Hepatocyte (in vitro differentiated cells): ENCODE results near the gene ADSL. TPM values are rescaled to one million over a fixed set of nuclear protein-coding genes. Genes with fewer than 3 reads are reported as not detected.

Source experiments
- DNase-seq: peaks from one replicate; pipeline ENCODE4 v3.0.0-alpha.2; 2016; ENCODE audit warnings: low spot score
- H2AFZ ChIP-seq: fragments of 200-600 bp; sonication (generic); 2 replicates; pipeline ENCODE4 v1.6.0; 2016; ENCODE audit warnings: antibody characterized with exemption, mild to moderate bottlenecking
- H3K27ac ChIP-seq: fragments of 200-600 bp; sonication (generic); 2 replicates; pipeline ENCODE4 v1.5.1; 2016; ENCODE audit warnings: mild to moderate bottlenecking
- H3K27me3 ChIP-seq: fragments of 200-600 bp; sonication (generic); 2 replicates; pipeline ENCODE4 v1.6.1; 2016
- H3K36me3 ChIP-seq: fragments of 200-600 bp; sonication (generic); replicated peaks from 2 replicates; pipeline ENCODE4 v1.5.1; 2016; ENCODE audit warnings: low read depth; ENCODE audit not compliant: insufficient read depth
- H3K4me1 ChIP-seq: fragments of 200-600 bp; sonication (generic); 2 replicates; pipeline ENCODE4 v1.5.1; 2016; ENCODE audit warnings: mild to moderate bottlenecking, moderate library complexity; ENCODE audit not compliant: insufficient read depth
- H3K4me2 ChIP-seq: fragments of 200-600 bp; sonication (generic); 2 replicates; pipeline ENCODE4 v1.6.0; 2016
- H3K4me3 ChIP-seq: fragments of 200-600 bp; sonication (generic); 2 replicates; pipeline ENCODE4 v1.5.1; 2016; ENCODE audit warnings: mild to moderate bottlenecking
- H3K79me2 ChIP-seq: fragments of 200-600 bp; sonication (generic); 2 replicates; pipeline ENCODE4 v1.6.0; 2017; ENCODE audit warnings: mild to moderate bottlenecking
- H3K9me2 ChIP-seq: fragments of 200-600 bp; sonication (generic); replicated peaks from 2 replicates; pipeline ENCODE4 v1.6.0; 2017; ENCODE audit warnings: mild to moderate bottlenecking; ENCODE audit not compliant: insufficient read depth
- H3K9me3 ChIP-seq: fragments of 200-600 bp; sonication (generic); 2 replicates; pipeline ENCODE4 v1.5.1; 2016; ENCODE audit warnings: low read depth, mild to moderate bottlenecking
- H4K20me1 ChIP-seq: fragments of 200-600 bp; sonication (generic); 2 replicates; pipeline ENCODE4 v1.6.0; 2016; ENCODE audit warnings: mild to moderate bottlenecking; ENCODE audit not compliant: insufficient read depth, poor library complexity, severe bottlenecking
- EZH2 ChIP-seq: fragments of 200-600 bp; sonication (generic); IDR thresholded peaks from 2 replicates; pipeline ENCODE4 v1.6.1; 2016; ENCODE audit warnings: antibody characterized with exemption, mild to moderate bottlenecking, borderline replicate concordance
- EZH2phosphoT487 ChIP-seq: fragments of 200-600 bp; sonication (generic); IDR thresholded peaks from one replicate; pipeline ENCODE4 v1.6.1; 2018; ENCODE audit warnings: antibody characterized with exemption, mild to moderate bottlenecking, low read depth, moderate library complexity; ENCODE audit not compliant: unreplicated experiment, severe bottlenecking
- WGBS: methylation state at CpG from one replicate; pipeline ENCODE4 v1.1.6; 2016; ENCODE audit warnings: low lambda C conversion rate; ENCODE audit errors: missing lambda C conversion rate; 5-methylcytosine and 5-hydroxymethylcytosine counted together
- polyA plus RNA-seq: library from polyadenylated mRNA; unstranded; fragments of >200 nt; fragmentation: Nextera tagmentation; extraction: Ambion mirVana; gene quantifications from 2 replicates; pipeline ENCODE4 v1.2.1, GENCODE V29; 2016
- total RNA-seq: library from RNA; depleted of rRNA; stranded (reverse); fragments of >200 nt; gene quantifications from 2 replicates; pipeline ENCODE4 v1.2.3, GENCODE V29; 2014
- TF ChIP-seq, protein P1 (sequence below): fragments of 200-600 bp; sonication (generic); IDR thresholded peaks from 2 replicates; pipeline ENCODE4 v1.5.1; 2016; ENCODE audit warnings: antibody characterized with exemption, mild to moderate bottlenecking; ENCODE audit not compliant: poor library complexity

Gene ADSL
- total and polyA plus RNA-seq, 2 experiments from 2014 or later, result 54.8 to 81.8 TPM

DNA sequence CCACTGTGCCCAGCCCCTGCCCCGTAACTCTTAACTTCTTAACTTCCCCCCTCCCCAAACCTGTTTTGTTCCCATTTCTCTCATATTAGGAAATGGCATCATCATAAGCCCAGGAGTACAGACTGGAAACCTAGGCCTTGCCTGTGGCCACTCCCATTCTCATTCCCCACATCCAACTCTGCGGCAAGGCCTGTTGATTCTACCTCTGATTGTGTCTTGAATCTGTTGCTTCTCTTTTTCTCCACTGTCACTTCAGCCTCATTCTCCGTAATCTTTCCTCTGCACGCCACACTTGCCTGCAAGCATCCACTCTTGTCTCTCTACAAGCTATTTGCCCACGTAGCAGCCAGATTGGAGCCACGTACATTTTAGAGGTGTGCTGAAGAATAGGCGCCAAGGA lies 49.3 kb downstream of the ADSL start:
- Histone ChIP-seq H3K4me3 (no peak overlapping the region), H2AFZ (no peak overlapping the region), H4K20me1 (no peaks in the 10 kb centered on the region), H3K79me2 (peaks cover 45% of the 10 kb centered on the region), H3K9me3 (no peaks in the 10 kb centered on the region), H3K4me1 (peaks cover 5% of the 10 kb centered on the region), H3K4me2 (no peak overlapping the region), H3K9me2 (no peaks in the 10 kb centered on the region), H3K27ac (peak overlapping the region; percentile 80), H3K36me3 (no peaks in the 10 kb centered on the region), H3K27me3 (no peaks in the 10 kb centered on the region)
- TF ChIP-seq, protein P1, sequence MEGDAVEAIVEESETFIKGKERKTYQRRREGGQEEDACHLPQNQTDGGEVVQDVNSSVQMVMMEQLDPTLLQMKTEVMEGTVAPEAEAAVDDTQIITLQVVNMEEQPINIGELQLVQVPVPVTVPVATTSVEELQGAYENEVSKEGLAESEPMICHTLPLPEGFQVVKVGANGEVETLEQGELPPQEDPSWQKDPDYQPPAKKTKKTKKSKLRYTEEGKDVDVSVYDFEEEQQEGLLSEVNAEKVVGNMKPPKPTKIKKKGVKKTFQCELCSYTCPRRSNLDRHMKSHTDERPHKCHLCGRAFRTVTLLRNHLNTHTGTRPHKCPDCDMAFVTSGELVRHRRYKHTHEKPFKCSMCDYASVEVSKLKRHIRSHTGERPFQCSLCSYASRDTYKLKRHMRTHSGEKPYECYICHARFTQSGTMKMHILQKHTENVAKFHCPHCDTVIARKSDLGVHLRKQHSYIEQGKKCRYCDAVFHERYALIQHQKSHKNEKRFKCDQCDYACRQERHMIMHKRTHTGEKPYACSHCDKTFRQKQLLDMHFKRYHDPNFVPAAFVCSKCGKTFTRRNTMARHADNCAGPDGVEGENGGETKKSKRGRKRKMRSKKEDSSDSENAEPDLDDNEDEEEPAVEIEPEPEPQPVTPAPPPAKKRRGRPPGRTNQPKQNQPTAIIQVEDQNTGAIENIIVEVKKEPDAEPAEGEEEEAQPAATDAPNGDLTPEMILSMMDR, result no peak
- TF ChIP-seq EZH2 (no peak), EZH2phosphoT487 (no peak)
- 87% methylated on average over 7 of the region's 7 CpGs for WGBS
- no peak for DNase-seq

DNA sequence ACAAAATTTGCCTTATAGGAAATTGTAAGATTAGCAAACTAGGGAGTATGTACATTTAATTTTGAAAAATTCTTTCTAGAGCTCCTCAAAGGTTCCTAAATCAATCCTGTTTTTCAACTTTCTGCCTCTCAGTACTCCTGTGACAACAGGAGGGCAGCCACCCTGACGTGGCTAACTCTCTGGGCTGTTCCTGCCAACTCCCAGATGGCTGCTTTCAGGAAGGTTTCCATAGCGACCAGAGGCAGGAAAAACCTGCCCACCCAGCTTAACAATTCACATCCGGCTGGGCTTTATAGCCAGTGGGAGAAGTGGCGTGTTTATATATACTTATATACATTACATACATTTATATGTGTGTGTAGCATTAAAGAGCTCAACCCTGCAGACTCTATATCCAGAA lies 50.6 kb downstream of the ADSL start:
- Histone ChIP-seq H4K20me1 (no peaks in the 10 kb centered on the region), H3K36me3 (no peaks in the 10 kb centered on the region), H3K27me3 (no peaks in the 10 kb centered on the region), H3K4me2 (peak overlapping the region; percentile 20), H3K79me2 (peaks cover 36% of the 10 kb centered on the region), H3K27ac (peak overlapping the region; percentile 80), H3K9me3 (no peaks in the 10 kb centered on the region), H3K4me3 (no peak overlapping the region), H2AFZ (no peak overlapping the region), H3K9me2 (no peaks in the 10 kb centered on the region), H3K4me1 (peaks cover 5% of the 10 kb centered on the region)
- 24% methylated on average over 4 of the region's 4 CpGs for WGBS
- TF ChIP-seq EZH2phosphoT487 (no peak), EZH2 (no peak)
- DNase-seq, result peak; percentile 88

DNA sequence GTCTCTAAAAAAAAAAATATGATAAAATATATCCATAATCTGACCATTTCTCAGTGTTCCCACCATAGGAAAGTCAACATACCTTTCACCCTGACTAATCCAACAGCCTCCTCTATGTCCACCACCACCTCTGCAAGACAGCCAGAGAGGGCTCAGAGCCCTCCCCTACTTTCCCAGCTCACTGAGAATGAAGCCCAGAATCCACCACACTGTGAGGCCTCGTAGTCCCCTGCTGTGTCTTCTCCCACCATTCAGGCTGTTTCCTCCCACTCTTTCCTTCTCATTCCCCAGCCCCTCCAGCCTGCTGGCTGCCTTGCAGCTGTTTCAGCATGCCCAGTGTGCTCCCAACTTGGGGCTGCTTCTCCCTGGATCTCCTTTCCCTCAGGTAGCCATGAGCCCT lies 51.1 kb downstream of the ADSL start:
- no peak overlapping the region for H2AFZ ChIP-seq
- no peak for DNase-seq
- H3K4me1 ChIP-seq, result peaks cover 5% of the 10 kb centered on the region
- H3K27me3 ChIP-seq, result no peaks in the 10 kb centered on the region
- no peak overlapping the region for H3K4me3 ChIP-seq
- peak overlapping the region; percentile 80 for H3K27ac ChIP-seq
- no peaks in the 10 kb centered on the region for H3K36me3 ChIP-seq
- no peaks in the 10 kb centered on the region for H4K20me1 ChIP-seq
- no peak overlapping the region for H3K4me2 ChIP-seq
- TF ChIP-seq, protein P1, result no peak
- TF ChIP-seq EZH2 (no peak), EZH2phosphoT487 (no peak)
- H3K79me2 ChIP-seq, result peaks cover 36% of the 10 kb centered on the region
- H3K9me3 ChIP-seq, result no peaks in the 10 kb centered on the region
- WGBS, result 43% methylated on average over 1 of the region's 1 CpG
- no peaks in the 10 kb centered on the region for H3K9me2 ChIP-seq

DNA sequence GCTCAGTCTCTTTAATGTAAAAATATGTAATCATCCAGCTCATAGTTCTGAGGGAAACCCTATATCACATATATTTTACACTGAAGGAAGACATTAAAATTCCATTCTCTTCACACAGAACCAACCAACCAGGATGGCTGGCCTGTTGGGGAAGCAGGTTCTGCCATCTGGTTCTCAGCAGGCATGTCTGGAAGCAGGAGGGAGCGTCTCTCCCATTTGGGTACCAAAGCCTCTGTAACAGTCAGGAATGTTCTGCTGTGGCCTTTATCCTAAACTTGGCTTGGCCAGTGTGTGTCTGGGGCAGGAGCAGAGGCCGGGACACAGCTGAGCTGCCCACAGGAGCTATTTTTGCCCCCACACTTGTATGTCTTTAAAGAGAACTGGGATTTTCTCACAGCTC lies 53.3 kb downstream of the ADSL start:
- H3K36me3 ChIP-seq, result no peaks in the 10 kb centered on the region
- H2AFZ ChIP-seq, result no peak overlapping the region
- H3K27ac ChIP-seq, result no peak overlapping the region
- no peak overlapping the region for H3K4me2 ChIP-seq
- no peaks in the 10 kb centered on the region for H3K9me3 ChIP-seq
- 91% methylated on average over 2 of the region's 2 CpGs for WGBS
- TF ChIP-seq EZH2phosphoT487 (no peak), EZH2 (no peak)
- TF ChIP-seq, protein P1, result no peak
- H3K27me3 ChIP-seq, result no peaks in the 10 kb centered on the region
- peaks cover 20% of the 10 kb centered on the region for H3K79me2 ChIP-seq
- H3K9me2 ChIP-seq, result no peaks in the 10 kb centered on the region
- H4K20me1 ChIP-seq, result no peaks in the 10 kb centered on the region
- peaks cover 5% of the 10 kb centered on the region for H3K4me1 ChIP-seq
- H3K4me3 ChIP-seq, result no peak overlapping the region
- DNase-seq, result no peak
